GM12801 (cell line): ENCODE data around the gene TXNRD1.

Source experiments
- CTCF ChIP-seq: IDR thresholded peaks from one replicate; pipeline ENCODE4 v1.5.1; 2011; ENCODE audit warnings: control low read depth; ENCODE audit not compliant: insufficient read length; ENCODE audit errors: extremely low read depth

The TXNRD1 gene

GRCh38 chr12:104376650-104377513 lies 161.3 kb downstream of the TXNRD1 start:
- no peak for TF ChIP-seq CTCF

- TF ChIP-seq CTCF = no peak
Observed at GRCh38 chr12:104377514-104377812, 161.9 kb downstream of the TXNRD1 start.

GRCh38 chr12:104378427-104378826 lies 162.8 kb downstream of the TXNRD1 start:
- no peak for TF ChIP-seq CTCF

GRCh38 chr12:104381341-104381730 lies 165.8 kb downstream of the TXNRD1 start:
- TF ChIP-seq CTCF = no peak

- TF ChIP-seq CTCF = peak; percentile 21
Observed at GRCh38 chr12:104381731-104382480, 166.3 kb downstream of the TXNRD1 start.

- TF ChIP-seq CTCF = no peak
Observed at GRCh38 chr12:104384141-104384880, 168.7 kb downstream of the TXNRD1 start.

- no peak for TF ChIP-seq CTCF
Observed at GRCh38 chr12:104385510-104385909, 169.9 kb downstream of the TXNRD1 start.
